HepG2 (cell line): Measurements from ENCODE around the gene KRTAP2-3. TPM values are rescaled to one million over a fixed set of nuclear protein-coding genes. Genes with fewer than 3 reads are reported as not detected.

ENCODE experiments used
- ATAC-seq: fragments of 200-7000 bp; cut with Tn5 transposase; 3 replicates; pipeline ENCODE4 v1.9.1; 2020; ENCODE audit warnings: mild to moderate bottlenecking, moderate library complexity
- BruUV-seq: library from RNA; stranded (reverse); fragments of 400-500 nt; replicated peaks from 2 replicates; lab custom pipeline; 2021; lab: Mats Ljungman, UMichigan
- CTCF ChIA-PET: fragments of 300-600 bp; formaldehyde crosslinking; extraction: SDS; loops from one replicate; lab custom pipeline; 2021; ENCODE audit warnings: low total read pairs, inconsistent platforms, low intra/inter-chr PET ratio; lab: Yijun Ruan, JAX
- POLR2A ChIA-PET: fragments of 350-600 bp; sonication (Branson Sonifier 250); formaldehyde crosslinking; loops from one replicate; lab custom pipeline; 2020; ENCODE audit warnings: antibody characterized with exemption, inconsistent platforms; lab: Yijun Ruan, JAX
- DNase-seq: peaks from one replicate; pipeline ENCODE4 v3.0.0-alpha.2; 2015; ENCODE audit warnings: low spot score
- FAIRE-seq: peaks from 3 replicates; lab custom pipeline; 2011; peaks lifted over from hg19 to GRCh38; lab: Jason Lieb, UNC
- H2AFZ ChIP-seq: one replicate; pipeline ENCODE4 v1.6.1; 2011; ENCODE audit warnings: low read length, inconsistent platforms
- H3K27ac ChIP-seq: fragments of 300-600 bp; 3 replicates; pipeline ENCODE4 v1.8.0; 2011; ENCODE audit warnings: mixed run types, mild to moderate bottlenecking, mixed read lengths, low read length, inconsistent platforms; ENCODE audit not compliant: insufficient read depth; ENCODE audit errors: extremely low read length
- H3K27me3 ChIP-seq, 2 experiments: fragments of 200-600 bp in 1 of 2; 2 replicates in 1 of 2; 3 replicates in 1 of 2; pipeline versions ENCODE4 v1.6.0 to v1.8.0; 2011; ENCODE audit warnings: low read length in 2 of 2, mild to moderate bottlenecking in 2 of 2, moderate library complexity in 2 of 2, inconsistent platforms in 1 of 2; ENCODE audit not compliant: insufficient read depth in 2 of 2, control insufficient read depth in 1 of 2
- H3K36me3 ChIP-seq, 2 experiments: fragments of 200-600 bp in 1 of 2; replicated peaks in 1 of 2; 2 replicates in 1 of 2; 3 replicates in 1 of 2; pipeline versions ENCODE4 v1.5.1 to v1.8.0; 2011; ENCODE audit warnings: low read length in 2 of 2, inconsistent platforms in 1 of 2; ENCODE audit not compliant: insufficient read depth in 2 of 2, control insufficient read depth in 1 of 2
- H3K4me1 ChIP-seq: 2 replicates; pipeline ENCODE4 v1.5.1; 2012; ENCODE audit warnings: low read length, inconsistent platforms; ENCODE audit not compliant: insufficient read depth
- H3K4me2 ChIP-seq: 2 replicates; pipeline ENCODE4 v1.6.0; 2011; ENCODE audit warnings: low read depth, low read length, inconsistent platforms
- H3K4me3 ChIP-seq, 3 experiments: fragments of 200-600 bp in 1 of 3; sonication (generic), shearing (Covaris generic) in 1 of 3; replicated peaks in 1 of 3; 2 replicates each; pipeline ENCODE4 v1.5.1; 2011 to 2016; ENCODE audit warnings: low read length in 3 of 3, inconsistent platforms in 2 of 3, low read depth in 2 of 3, mild to moderate bottlenecking in 2 of 3, control low read depth in 1 of 3, mixed read lengths in 1 of 3; ENCODE audit not compliant: insufficient read depth in 1 of 3
- H3K79me2 ChIP-seq: one replicate; pipeline ENCODE4 v1.6.1; 2011; ENCODE audit warnings: low read length, inconsistent platforms; ENCODE audit not compliant: insufficient read depth
- H3K9ac ChIP-seq: 2 replicates; pipeline ENCODE4 v1.6.0; 2011; ENCODE audit warnings: mild to moderate bottlenecking, low read depth, low read length, inconsistent platforms; ENCODE audit not compliant: insufficient read depth
- H3K9me3 ChIP-seq: 2 replicates; pipeline ENCODE4 v1.5.1; 2012; ENCODE audit warnings: mild to moderate bottlenecking, low read length
- H4K20me1 ChIP-seq: 2 replicates; pipeline ENCODE4 v1.6.0; 2011; ENCODE audit warnings: inconsistent platforms, mild to moderate bottlenecking, low read length, moderate library complexity; ENCODE audit not compliant: insufficient read depth
- DMTF1 ChIP-seq: sonication (generic); formaldehyde crosslinking; IDR thresholded peaks from 2 replicates; pipeline ENCODE4 v1.4.0; 2020; ENCODE audit warnings: mild to moderate bottlenecking, missing genetic modification reagents
- HMGXB4 ChIP-seq, 2 experiments: sonication (generic) in 1 of 2; formaldehyde crosslinking in 1 of 2; IDR thresholded peaks; 2 replicates each; pipeline versions ENCODE4 v1.4.0 to v1.6.1; 2018 to 2020; ENCODE audit warnings: missing genetic modification reagents in 2 of 2, borderline replicate concordance in 1 of 2, low read depth in 1 of 2, mild to moderate bottlenecking in 1 of 2, missing biosample characterization in 1 of 2
- HNF1B ChIP-seq: sonication (generic); formaldehyde crosslinking; IDR thresholded peaks from 2 replicates; pipeline ENCODE4 v1.5.1; 2020; ENCODE audit warnings: mild to moderate bottlenecking, moderate library complexity, missing genetic modification reagents
- HNF4G ChIP-seq, 2 experiments: sonication (generic) in 1 of 2; formaldehyde crosslinking in 1 of 2; IDR thresholded peaks; 2 replicates each; pipeline versions ENCODE4 v1.4.0 to v1.6.1; 2011 to 2020; ENCODE audit warnings: borderline replicate concordance in 2 of 2, low read depth in 2 of 2, mild to moderate bottlenecking in 2 of 2, low read length in 1 of 2, missing genetic modification reagents in 1 of 2, moderate library complexity in 1 of 2
- KLF16 ChIP-seq, 2 experiments: sonication (generic) in 1 of 2; formaldehyde crosslinking in 1 of 2; IDR thresholded peaks; 2 replicates each; pipeline versions ENCODE4 v1.6.1 to v1.8.0; 2016 to 2023; ENCODE audit warnings: missing genetic modification reagents in 2 of 2, missing compliant biosample characterization in 1 of 2
- MIXL1 ChIP-seq: IDR thresholded peaks from 2 replicates; pipeline ENCODE4 v1.6.1; 2016
- PAX8 ChIP-seq: sonication (generic); formaldehyde crosslinking; IDR thresholded peaks from 2 replicates; pipeline ENCODE4 v1.8.0; 2022; ENCODE audit warnings: mild to moderate bottlenecking, missing genetic modification reagents, borderline replicate concordance
- PHB2 ChIP-seq: fragments of 450-650 bp; IDR thresholded peaks from 2 replicates; pipeline ENCODE4 v1.6.1; 2018; ENCODE audit not compliant: partially characterized antibody
- ZNF337 ChIP-seq: sonication (generic); formaldehyde crosslinking; IDR thresholded peaks from 2 replicates; pipeline ENCODE4 v1.5.1; 2020; ENCODE audit warnings: missing genetic modification reagents, low read depth, mild to moderate bottlenecking, borderline replicate concordance
- ZNF44 ChIP-seq: sonication (generic); formaldehyde crosslinking; IDR thresholded peaks from 2 replicates; pipeline ENCODE4 v1.5.1; 2020; ENCODE audit warnings: mild to moderate bottlenecking, missing genetic modification reagents
- ZNF556 ChIP-seq: sonication (generic); formaldehyde crosslinking; IDR thresholded peaks from 2 replicates; pipeline ENCODE4 v1.4.0; 2020; ENCODE audit warnings: mild to moderate bottlenecking, missing genetic modification reagents, borderline replicate concordance
- ZNF776 ChIP-seq: sonication (generic); formaldehyde crosslinking; IDR thresholded peaks from 2 replicates; pipeline ENCODE4 v1.4.0; 2020; ENCODE audit warnings: mild to moderate bottlenecking, missing genetic modification reagents
- WGBS: methylation state at CpG from one replicate; pipeline ENCODE4 v1.1.6; 2017; ENCODE audit warnings: low lambda C conversion rate; 5-methylcytosine and 5-hydroxymethylcytosine counted together
- in situ Hi-C: cut with HindIII; loops from 2 replicates; pipeline ENCODE4 v1.10.0; 2017; ENCODE audit warnings: low pct_unique_long_range_greater_than_20kb; ENCODE audit not compliant: extremely low pct_ligation_motif_present
- intact Hi-C: fragments of 100-400 bp; cut with micrococcal nuclease; formaldehyde crosslinking; loops from one replicate; pipeline ENCODE4 v1.10.0; 2022; ENCODE audit not compliant: unreplicated experiment
- polyA plus RNA-seq, 8 experiments: library from polyadenylated mRNA; depleted of rRNA in 3 of 8; stranded (reverse) in 7 of 8; unstranded in 1 of 8; fragments of >200 nt; fragmentation: Illumina TruSeq in 4 of 8; extraction: Trizol in 4 of 8; gene quantifications; 2 replicates each; pipeline versions ENCODE4 v1.2.1 to v1.2.3, GENCODE V29; 2011 to 2016; ENCODE audit warnings: low read depth in 4 of 8, missing spikeins in 1 of 8, mixed read lengths in 1 of 8; ENCODE audit not compliant: insufficient read depth in 1 of 8
- total RNA-seq, 5 experiments: library from RNA; depleted of rRNA; stranded (reverse); fragments of >200 nt; fragmentation: Illumina TruSeq; extraction: Trizol; gene quantifications; 2 replicates each; pipeline ENCODE4 v1.2.3, GENCODE V29; 2016; ENCODE audit warnings: low read depth in 1 of 5
- TF ChIP-seq, protein P1 (sequence below): sonication (generic); formaldehyde crosslinking; IDR thresholded peaks from 2 replicates; pipeline ENCODE4 v1.4.0; 2020; ENCODE audit warnings: mild to moderate bottlenecking, low read depth, missing genetic modification reagents

The KRTAP2-3 gene
- total and polyA plus RNA-seq, 2 of the 13 experiments (the other 11 are each of a cell fraction or from before 2014, with no cell fraction given): 0.25 TPM; not detected in 1

DNA sequence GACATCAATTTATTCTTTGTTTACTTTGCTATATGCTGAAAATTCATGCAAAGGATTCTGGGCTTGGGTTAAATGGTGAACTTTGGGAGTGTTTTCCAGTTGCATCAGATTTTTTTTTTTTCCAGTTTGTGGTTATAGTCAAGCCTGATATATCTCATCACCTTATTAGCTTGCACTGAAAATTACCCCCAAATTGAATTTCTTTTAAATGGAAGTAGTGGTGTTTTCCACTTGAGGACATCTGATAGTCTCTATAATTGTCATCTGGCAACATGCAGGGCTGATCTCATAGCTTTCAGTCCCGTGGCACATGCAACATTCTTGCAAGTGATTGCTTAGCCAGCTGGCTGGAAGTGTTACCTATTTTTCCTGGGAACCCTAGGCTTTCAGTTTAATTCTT, 46.3 kb downstream of the KRTAP2-3 start:
- CTCF ChIA-PET: no interaction called here
- no TSS peak for BruUV-seq
- TF ChIP-seq HNF4G (IDR thresholded peaks at IDR 0.05; ENCODE audit: borderline replicate concordance, low read depth, low read length) (no peak), HNF4G (CRISPR knock-in tag; IDR thresholded peaks at IDR 0.05; ENCODE audit: borderline replicate concordance, low read depth) (no peak), ZNF556 (CRISPR knock-in tag) (no peak), HMGXB4 (CRISPR knock-in tag; IDR thresholded peaks at IDR 0.05; ENCODE audit: borderline replicate concordance in 1 of 2, low read depth in 1 of 2) (no peak), ZNF776 (CRISPR knock-in tag) (no peak), DMTF1 (CRISPR knock-in tag) (no peak), PAX8 (no peak), ZNF44 (CRISPR knock-in tag) (no peak), PHB2 (no peak), ZNF337 (CRISPR knock-in tag) (no peak), MIXL1 (CRISPR knock-in tag) (no peak), HNF1B (CRISPR knock-in tag) (no peak), KLF16 (CRISPR knock-in tag; IDR thresholded peaks at IDR 0.05) (no peak)
- TF ChIP-seq, protein P1, sequence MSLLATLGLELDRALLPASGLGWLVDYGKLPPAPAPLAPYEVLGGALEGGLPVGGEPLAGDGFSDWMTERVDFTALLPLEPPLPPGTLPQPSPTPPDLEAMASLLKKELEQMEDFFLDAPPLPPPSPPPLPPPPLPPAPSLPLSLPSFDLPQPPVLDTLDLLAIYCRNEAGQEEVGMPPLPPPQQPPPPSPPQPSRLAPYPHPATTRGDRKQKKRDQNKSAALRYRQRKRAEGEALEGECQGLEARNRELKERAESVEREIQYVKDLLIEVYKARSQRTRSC (CRISPR knock-in tag): no peak

More for the DNA sequence above, 46.3 kb downstream of the KRTAP2-3 start:
- Histone ChIP-seq H3K4me3 (no peak overlapping the region), H3K9me3 (no peaks in the 10 kb centered on the region), H3K4me2 (no peak overlapping the region), H3K9ac (no peak overlapping the region), H3K27me3 (no peaks in the 10 kb centered on the region), H3K4me1 (peaks cover 64% of the 10 kb centered on the region), H3K36me3 (no peaks in the 10 kb centered on the region), H2AFZ (no peak overlapping the region), H3K27ac (no peak overlapping the region), H3K79me2 (no peaks in the 10 kb centered on the region), H4K20me1 (no peaks in the 10 kb centered on the region)
- POLR2A ChIA-PET: interaction anchor here (1.0 kb wide), 1 partner anchor 460 kb away, joined by 3 read pairs; no protein-coding TSS in a partner anchor
- no peak for FAIRE-seq
- no peak for ATAC-seq
- DNase-seq: no peak
- in situ Hi-C loops (no loop called here), intact Hi-C loops (no loop called here)
- 67% methylated on average over 1 of the region's 1 CpG for WGBS
